Naive B cell (primary cell): ENCODE data around the gene LCTL. TPM values are rescaled to one million over a fixed set of nuclear protein-coding genes. Genes with fewer than 3 reads are reported as not detected.
"Not testable (repeated sequence)": the region's sequence is repeated elsewhere in the genome, so short reads cannot be mapped to it uniquely, and the experiment has no call there.

Experiments
- ATAC-seq, 2 donors: fragments of 150-1000 bp; cut with Tn5 transposase; 2 replicates each; pipeline ENCODE4 v1.10.0; 2021; ENCODE audit warnings: low read depth in 2 of 2, mild to moderate bottlenecking in 2 of 2, moderate library complexity in 2 of 2
- DNase-seq: peaks from one replicate; pipeline ENCODE4 v3.0.0; 2022
- H3K27ac Mint-ChIP-seq, 6 donors: one replicate each; pipeline ENCODE4 v1.8.0; 2020 to 2022; ENCODE audit warnings: mild to moderate bottlenecking in 6 of 6, mixed read lengths in 6 of 6, moderate library complexity in 5 of 6, inconsistent platforms in 2 of 6
- H3K27me3 Mint-ChIP-seq, 3 donors: one replicate each; pipeline ENCODE4 v1.8.0; 2021 to 2022; ENCODE audit warnings: mixed read lengths in 3 of 3, mild to moderate bottlenecking in 1 of 3
- H3K36me3 Mint-ChIP-seq, 2 donors: one replicate each; pipeline ENCODE4 v1.8.0; 2020 to 2022; ENCODE audit warnings: mixed read lengths in 2 of 2, inconsistent platforms in 1 of 2, mild to moderate bottlenecking in 1 of 2
- H3K4me1 Mint-ChIP-seq, 3 donors: one replicate each; pipeline ENCODE4 v1.8.0; 2020 to 2022; ENCODE audit warnings: mixed read lengths in 3 of 3, inconsistent platforms in 1 of 3, mild to moderate bottlenecking in 1 of 3, moderate library complexity in 1 of 3
- H3K4me3 Mint-ChIP-seq, 8 donors: one replicate each; pipeline ENCODE4 v1.8.0; 2020 to 2022; ENCODE audit warnings: mild to moderate bottlenecking in 8 of 8, mixed read lengths in 8 of 8, moderate library complexity in 8 of 8, inconsistent platforms in 2 of 8
- H3K9me3 Mint-ChIP-seq, 7 donors: one replicate each; pipeline ENCODE4 v1.8.0; 2020 to 2022; ENCODE audit warnings: mixed read lengths in 7 of 7, mild to moderate bottlenecking in 5 of 7, inconsistent platforms in 2 of 7, moderate library complexity in 1 of 7
- polyA plus RNA-seq, 6 donors: library from polyadenylated mRNA; unstranded; fragments of 300-500 nt; fragmentation: Illumina TruSeq; gene quantifications; one replicate each; pipeline ENCODE4 v1.2.3, GENCODE V29; 2021; ENCODE audit warnings: low read depth in 6 of 6

LCTL gene
- polyA plus RNA-seq, 6 donors from 2014 or later, result 0.09 to 0.31 (median 0.17) TPM; not detected in 3

DNA sequence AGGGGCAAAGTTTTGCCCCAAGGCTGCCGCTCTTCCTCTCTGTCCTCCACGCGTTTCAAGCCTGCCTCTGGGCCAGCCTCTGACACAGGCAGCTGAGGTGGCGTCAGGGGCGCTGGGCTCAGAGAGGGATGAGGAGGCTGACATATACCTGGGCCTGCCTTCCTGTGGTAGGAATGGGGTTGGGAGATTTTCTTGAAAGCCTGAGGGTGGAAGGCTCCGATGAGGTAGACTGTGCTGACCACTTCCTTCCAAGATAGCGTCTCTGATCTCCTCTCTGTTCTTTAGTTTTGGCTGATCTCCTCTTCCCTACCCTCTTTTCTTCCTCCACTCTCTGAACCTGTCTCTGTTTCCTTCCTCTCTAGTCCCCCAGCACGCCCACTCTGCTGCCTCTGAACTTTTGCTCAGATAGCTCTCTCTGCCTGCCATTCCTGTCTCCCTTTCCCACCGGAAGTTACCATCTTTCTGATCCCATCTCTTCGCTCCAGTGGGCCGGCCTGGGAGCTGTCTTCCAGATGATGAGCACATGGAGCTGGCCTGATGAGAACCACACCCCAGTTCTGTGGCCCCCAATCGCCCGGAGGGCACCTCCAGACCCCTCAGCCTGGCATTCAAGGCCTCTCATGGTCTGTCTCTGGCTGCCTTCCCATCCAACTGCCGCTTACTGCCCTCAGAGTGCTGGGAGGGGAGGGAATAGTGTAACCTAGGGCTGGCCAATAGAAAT lies 32.5 kb upstream of the LCTL start:
- ATAC-seq (no peak), DNase-seq (no peak)
- Mint-ChIP-seq H3K27me3 (peaks cover 8 to 35% (median 12%) of the 10 kb centered on the region in 3 donors), H3K4me1 (no peaks in the 10 kb centered on the region), H3K4me3 (no peak overlapping the region), H3K36me3 (no peaks in the 10 kb centered on the region), H3K27ac (peak overlapping the region in 1 of 6 donors; percentile 86), H3K9me3 (no peaks in the 10 kb centered on the region)

DNA sequence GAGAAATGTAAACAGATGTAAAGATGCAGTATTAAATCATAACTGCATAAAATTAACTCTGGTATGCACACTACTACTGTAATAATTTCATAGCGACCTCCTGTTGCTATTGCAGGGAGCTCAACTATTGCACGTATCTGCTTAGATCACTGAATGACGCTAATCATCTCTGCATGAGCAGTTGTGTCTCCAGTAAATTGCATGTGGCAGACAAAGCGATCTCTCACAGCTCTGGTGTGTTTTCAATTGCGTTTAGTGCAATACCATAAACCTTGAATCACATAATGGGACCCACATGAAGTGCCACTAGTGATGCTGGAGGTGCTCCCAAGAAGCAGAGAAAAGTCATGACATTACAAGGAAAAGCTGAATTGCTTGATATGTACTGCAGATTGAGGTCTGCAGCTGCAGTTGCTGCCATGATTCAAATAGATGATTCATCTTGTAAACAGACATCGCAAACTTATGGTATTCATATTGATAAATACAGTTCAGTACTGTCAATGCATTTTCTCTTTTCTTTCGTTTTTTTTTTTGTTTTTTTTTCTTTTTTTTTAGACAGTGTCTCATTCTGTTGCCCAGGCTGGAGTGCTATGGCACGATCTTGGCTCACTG lies 30.2 kb upstream of the LCTL start:
- Mint-ChIP-seq H3K4me1 (no peaks in the 10 kb centered on the region), H3K27me3 (peaks cover 8 to 31% (median 10%) of the 10 kb centered on the region in 3 donors), H3K27ac (peak overlapping the region in 1 of 6 donors; percentile 70), H3K4me3 (no peak overlapping the region), H3K36me3 (no peaks in the 10 kb centered on the region), H3K9me3 (no peaks in the 10 kb centered on the region)
- DNase-seq (no peak), ATAC-seq (no peak)

DNA sequence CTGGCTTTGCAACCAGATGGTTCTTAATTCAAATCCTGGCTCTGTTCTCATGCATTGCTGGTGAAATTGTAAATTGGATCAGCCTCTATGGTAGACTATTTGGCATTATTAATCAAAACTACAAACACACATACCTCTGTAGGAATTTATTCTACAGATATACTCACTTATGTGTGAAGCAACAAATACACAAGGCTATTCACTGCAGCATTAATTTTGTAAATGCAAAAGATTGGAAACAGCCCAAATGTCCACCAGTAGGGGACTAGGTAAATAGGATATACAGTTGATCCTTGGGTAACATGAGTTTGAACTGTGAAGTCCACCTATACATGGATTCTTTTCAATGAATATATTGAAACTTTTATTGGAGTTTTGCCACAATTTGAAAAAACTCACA lies 29.5 kb upstream of the LCTL start:
- no peak overlapping the region for H3K4me3 Mint-ChIP-seq
- no peaks in the 10 kb centered on the region for H3K36me3 Mint-ChIP-seq
- DNase-seq (no peak), ATAC-seq (no peak)
- no peaks in the 10 kb centered on the region for H3K4me1 Mint-ChIP-seq
- H3K27me3 Mint-ChIP-seq, result peaks cover 9 to 36% (median 15%) of the 10 kb centered on the region in 3 donors
- H3K9me3 Mint-ChIP-seq, result no peaks in the 10 kb centered on the region
- no peak overlapping the region for H3K27ac Mint-ChIP-seq

DNA sequence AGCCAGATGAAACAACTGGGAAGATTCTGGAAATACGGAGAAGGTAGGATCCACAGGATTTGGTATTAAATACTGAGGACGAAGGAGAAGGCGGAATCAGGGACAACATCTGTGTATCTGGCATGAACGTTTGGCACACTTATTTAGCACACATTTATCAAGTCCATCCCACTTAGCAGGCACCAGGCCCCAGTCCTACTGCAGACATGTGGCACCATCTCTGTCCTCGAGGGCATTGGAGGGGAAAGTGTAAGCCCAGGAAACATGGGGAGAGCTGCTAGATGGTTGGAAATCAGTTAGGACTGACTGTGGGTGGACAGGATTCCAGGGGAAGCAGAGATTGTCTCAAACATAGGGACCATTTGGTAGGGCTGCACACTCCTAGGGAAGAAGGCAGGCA lies 29.0 kb upstream of the LCTL start:
- H3K27ac Mint-ChIP-seq, result no peak overlapping the region
- no peaks in the 10 kb centered on the region for H3K36me3 Mint-ChIP-seq
- no peak for ATAC-seq
- no peaks in the 10 kb centered on the region for H3K4me1 Mint-ChIP-seq
- DNase-seq, result no peak
- peaks cover 9 to 31% (median 16%) of the 10 kb centered on the region in 3 donors for H3K27me3 Mint-ChIP-seq
- H3K4me3 Mint-ChIP-seq, result no peak overlapping the region
- H3K9me3 Mint-ChIP-seq, result no peaks in the 10 kb centered on the region

DNA sequence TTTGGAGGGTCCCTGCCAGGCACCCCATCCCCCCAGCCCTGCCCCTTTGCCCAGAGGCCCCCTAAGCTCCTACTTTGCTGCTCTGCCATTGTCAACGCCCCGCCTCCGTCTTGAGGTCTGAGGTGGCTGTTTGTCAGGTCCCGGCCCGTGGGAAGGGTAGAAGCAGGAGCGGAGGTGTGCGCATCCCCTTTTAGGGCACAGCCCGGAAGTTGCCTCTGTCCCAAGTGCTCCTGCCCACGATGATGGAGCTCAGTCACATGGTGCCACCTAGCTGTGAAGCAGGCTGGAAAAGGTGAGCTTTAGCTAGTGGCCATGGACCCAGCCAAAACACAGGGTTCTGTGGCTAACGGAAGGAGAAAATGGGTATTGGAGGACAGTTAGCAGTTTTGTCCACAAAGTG lies 28.5 kb upstream of the LCTL start:
- no peak overlapping the region for H3K4me3 Mint-ChIP-seq
- H3K9me3 Mint-ChIP-seq, result no peaks in the 10 kb centered on the region
- H3K27ac Mint-ChIP-seq, result peak overlapping the region in 1 of 6 donors; percentile 22
- no peaks in the 10 kb centered on the region for H3K36me3 Mint-ChIP-seq
- H3K4me1 Mint-ChIP-seq, result no peaks in the 10 kb centered on the region
- H3K27me3 Mint-ChIP-seq, result peaks cover 9 to 26% (median 13%) of the 10 kb centered on the region in 3 donors
- no peak for DNase-seq
- ATAC-seq, result no peak

DNA sequence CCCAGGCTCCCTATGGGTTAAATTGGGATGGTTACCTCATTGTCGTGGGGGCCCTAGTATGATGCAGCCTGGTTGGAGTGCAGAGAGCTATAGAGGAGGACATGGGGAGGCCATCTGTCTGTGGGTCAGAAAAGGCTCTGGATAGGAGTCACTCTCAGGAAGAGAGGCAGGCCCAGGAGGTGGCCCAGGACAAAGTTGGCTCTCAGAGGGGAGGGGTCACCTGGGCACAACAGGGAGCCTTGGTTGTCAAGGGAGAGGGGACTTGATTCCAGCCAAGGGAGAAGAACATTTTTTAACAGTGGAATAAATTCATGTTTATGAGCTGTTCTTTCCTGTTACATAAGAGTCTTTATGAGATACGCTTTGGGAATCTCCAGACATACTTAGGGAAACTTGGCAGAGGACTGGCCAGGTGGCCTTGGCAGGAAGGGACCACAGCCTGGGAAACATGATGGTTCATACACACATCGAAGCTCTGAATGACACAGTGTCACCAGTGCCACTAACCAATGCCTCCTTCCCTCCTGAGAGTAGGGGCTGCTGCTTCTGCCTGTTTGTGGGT lies 27.5 kb upstream of the LCTL start:
- no peak for ATAC-seq
- Mint-ChIP-seq H3K27me3 (peaks cover 12 to 26% (median 13%) of the 10 kb centered on the region in 3 donors), H3K4me3 (no peak overlapping the region), H3K9me3 (no peaks in the 10 kb centered on the region), H3K36me3 (no peaks in the 10 kb centered on the region), H3K27ac (no peak overlapping the region), H3K4me1 (peaks cover 0 to under 1% (median 0%) of the 10 kb centered on the region in 3 donors)
- no peak for DNase-seq

DNA sequence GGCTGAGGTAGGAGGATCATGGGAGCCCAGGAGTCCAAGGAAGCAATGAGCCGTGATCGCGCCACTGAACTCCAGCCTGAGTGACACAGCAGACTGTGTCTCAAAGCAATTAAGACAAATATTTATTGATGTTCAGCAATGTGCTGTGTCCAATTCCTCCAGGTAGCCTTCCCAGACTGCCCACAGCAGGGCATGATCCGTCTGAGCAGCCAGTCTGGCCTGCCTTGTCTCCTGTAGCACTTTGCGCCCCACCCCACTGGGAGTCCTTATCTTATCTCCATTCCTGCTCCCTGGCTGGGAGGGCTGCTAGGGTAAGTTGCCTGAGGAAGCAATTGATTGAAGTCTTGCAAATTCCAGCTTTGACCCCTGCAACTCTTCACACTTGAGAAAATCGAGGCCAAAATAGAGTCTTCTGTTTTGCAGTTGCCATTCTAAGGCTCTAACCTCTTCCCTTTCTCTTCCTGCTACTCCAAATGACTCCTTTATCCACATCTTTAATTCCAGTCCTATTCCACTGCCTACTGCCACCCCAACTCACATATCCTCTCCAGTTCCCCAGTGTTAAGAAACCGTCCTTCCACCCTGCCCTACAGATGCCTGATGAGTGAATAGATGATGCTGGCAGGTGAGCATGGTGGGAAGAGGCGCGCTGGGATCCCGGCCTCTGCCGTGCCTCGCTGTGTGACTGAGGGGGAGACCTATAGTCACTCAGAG lies 26.9 kb upstream of the LCTL start:
- DNase-seq, result no peak
- ATAC-seq, result no peak
- H3K4me1 Mint-ChIP-seq, result peaks cover 0 to 5% (median 0%) of the 10 kb centered on the region in 3 donors

DNA sequence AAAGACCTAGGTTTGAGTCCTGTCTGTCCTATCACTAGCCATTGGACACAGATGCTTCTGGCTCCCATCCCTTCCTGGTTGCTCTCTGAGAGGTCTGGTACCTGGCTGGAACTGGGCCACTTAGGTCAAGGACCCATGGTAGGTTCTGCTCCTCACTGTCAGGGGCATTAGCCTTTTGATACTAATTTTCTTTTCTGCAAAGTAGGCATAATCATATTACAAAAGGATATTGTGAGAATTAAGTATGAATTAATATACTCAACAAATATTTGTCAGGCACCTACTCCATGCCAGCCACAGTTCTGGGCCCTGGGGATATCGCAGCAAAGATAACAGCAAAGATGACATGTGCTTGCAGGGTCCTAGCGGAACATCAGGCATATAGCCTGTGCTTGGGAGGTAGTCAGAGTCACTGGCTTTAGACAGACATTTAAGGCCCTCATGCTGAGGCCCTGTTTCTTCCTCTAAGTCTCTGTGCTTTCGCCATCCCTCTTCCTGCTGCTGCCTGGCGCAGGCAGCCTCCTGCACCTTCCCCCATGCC lies 25.6 kb upstream of the LCTL start:
- Mint-ChIP-seq H3K27me3 (peaks cover 12 to 35% (median 21%) of the 10 kb centered on the region in 3 donors), H3K27ac (no peak overlapping the region), H3K36me3 (no peaks in the 10 kb centered on the region), H3K4me1 (peaks cover 0 to 5% (median 0%) of the 10 kb centered on the region in 3 donors), H3K4me3 (no peak overlapping the region), H3K9me3 (no peaks in the 10 kb centered on the region)
- no peak for DNase-seq
- ATAC-seq, result no peak

More for the DNA sequence above, 26.9 kb upstream of the LCTL start:
- no peaks in the 10 kb centered on the region for H3K9me3 Mint-ChIP-seq
- H3K27ac Mint-ChIP-seq, result peak overlapping the region in 1 of 6 donors; percentile 2
- H3K4me3 Mint-ChIP-seq, result no peak overlapping the region
- peaks cover 12 to 29% (median 19%) of the 10 kb centered on the region in 3 donors for H3K27me3 Mint-ChIP-seq
- no peaks in the 10 kb centered on the region for H3K36me3 Mint-ChIP-seq

DNA sequence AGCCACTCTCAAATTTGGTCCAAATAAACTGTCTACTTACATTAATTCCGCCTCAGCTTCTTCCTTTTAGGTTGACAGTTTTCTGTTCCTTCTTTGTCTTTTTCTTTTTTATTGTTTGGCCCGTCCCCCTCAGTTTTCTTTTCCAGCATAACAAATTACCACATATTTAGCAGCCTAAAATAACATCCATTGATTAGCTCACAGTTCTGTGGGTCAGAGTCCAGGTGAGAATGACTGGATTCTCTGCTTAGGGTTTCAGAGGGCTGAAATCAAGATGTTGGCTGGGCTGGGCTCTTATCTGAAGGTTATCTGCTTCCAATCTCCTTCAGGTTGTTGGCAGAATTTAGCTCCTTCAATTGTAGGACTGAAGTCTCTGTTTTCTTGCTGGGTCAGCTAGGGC lies 24.6 kb upstream of the LCTL start:
- DNase-seq (no peak), ATAC-seq (no peak)
- no peaks in the 10 kb centered on the region for H3K36me3 Mint-ChIP-seq
- H3K4me3 Mint-ChIP-seq, result no peak overlapping the region
- no peaks in the 10 kb centered on the region for H3K9me3 Mint-ChIP-seq
- H3K27me3 Mint-ChIP-seq, result peaks cover 12 to 40% (median 21%) of the 10 kb centered on the region in 3 donors
- H3K4me1 Mint-ChIP-seq, result peaks cover 0 to 5% (median 0%) of the 10 kb centered on the region in 3 donors
- no peak overlapping the region for H3K27ac Mint-ChIP-seq

DNA sequence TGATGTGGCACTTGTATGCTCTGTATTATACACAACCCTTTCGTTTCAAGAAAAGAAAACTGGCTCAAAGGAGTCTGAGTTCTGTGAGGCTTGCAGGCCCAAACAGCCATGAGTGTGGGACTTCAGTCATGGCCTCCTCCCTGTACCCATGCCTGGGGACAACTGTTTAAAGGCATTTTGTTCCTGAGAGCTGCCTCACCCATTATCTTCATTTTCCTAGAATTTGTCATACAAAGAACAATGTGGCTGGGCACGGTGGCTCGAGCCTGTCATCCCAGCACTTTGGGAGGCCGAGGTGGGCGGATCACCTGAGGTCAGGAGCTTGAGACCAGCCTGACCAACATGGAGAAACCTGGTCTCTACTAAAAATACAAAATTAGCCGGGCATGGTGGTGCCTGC lies 23.6 kb upstream of the LCTL start:
- not testable (repeated sequence) for H3K4me3 Mint-ChIP-seq, H3K27ac Mint-ChIP-seq, ATAC-seq, H3K9me3 Mint-ChIP-seq, H3K36me3 Mint-ChIP-seq, DNase-seq, H3K4me1 Mint-ChIP-seq
- H3K27me3 Mint-ChIP-seq, result peaks cover 12 to 40% (median 21%) of the 10 kb centered on the region in 3 donors

DNA sequence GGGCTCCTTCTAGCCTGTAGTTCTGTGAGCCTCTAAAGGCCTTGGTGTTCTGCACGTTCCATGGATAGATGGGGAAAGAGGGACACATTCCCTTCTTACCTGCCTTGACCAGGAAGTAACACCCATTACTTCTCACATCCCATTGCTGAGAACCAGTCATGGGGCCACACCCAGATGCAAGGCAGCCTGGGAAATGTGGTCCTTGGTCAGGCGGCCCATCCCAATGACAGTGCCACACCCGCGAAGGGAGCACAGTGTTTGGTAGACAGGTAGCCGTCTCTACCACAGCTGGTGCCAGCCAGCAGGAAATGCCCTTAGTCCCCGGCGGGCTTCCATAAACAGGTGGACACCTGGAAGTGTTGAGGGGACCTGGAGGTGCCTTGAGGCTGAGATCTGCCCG lies 23.2 kb upstream of the LCTL start:
- H3K27me3 Mint-ChIP-seq, result peaks cover 12 to 40% (median 21%) of the 10 kb centered on the region in 3 donors
- H3K4me1 Mint-ChIP-seq, result peaks cover 0 to 5% (median 0%) of the 10 kb centered on the region in 3 donors
- H3K9me3 Mint-ChIP-seq, result no peaks in the 10 kb centered on the region
- DNase-seq (no peak), ATAC-seq (no peak)
- no peaks in the 10 kb centered on the region for H3K36me3 Mint-ChIP-seq
- no peak overlapping the region for H3K4me3 Mint-ChIP-seq
- H3K27ac Mint-ChIP-seq, result no peak overlapping the region

DNA sequence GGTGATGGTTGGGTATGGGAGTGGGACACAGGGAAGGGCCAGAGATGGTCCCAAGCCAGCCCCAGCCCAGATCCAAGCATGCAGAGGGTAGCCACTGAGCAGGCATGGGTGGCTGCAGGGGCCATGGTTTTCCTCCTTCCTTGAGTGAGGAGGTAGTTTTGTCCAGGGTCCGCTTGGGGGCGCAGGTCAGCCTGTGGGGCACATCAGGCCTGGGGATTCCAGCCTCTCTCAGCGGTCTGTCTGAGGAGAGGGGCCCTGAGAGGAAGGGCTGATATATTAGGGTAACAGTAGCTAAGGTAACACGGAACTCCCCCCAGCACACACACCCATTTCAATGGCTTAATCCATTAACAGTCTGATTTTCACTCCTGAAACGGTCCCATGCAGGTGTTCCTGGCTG lies 22.7 kb upstream of the LCTL start:
- ATAC-seq (no peak), DNase-seq (no peak)
- H3K4me3 Mint-ChIP-seq, result no peak overlapping the region
- peaks cover 12 to 40% (median 21%) of the 10 kb centered on the region in 3 donors for H3K27me3 Mint-ChIP-seq
- no peaks in the 10 kb centered on the region for H3K9me3 Mint-ChIP-seq
- H3K4me1 Mint-ChIP-seq, result peaks cover 0 to 5% (median 0%) of the 10 kb centered on the region in 3 donors
- H3K27ac Mint-ChIP-seq, result no peak overlapping the region
- no peaks in the 10 kb centered on the region for H3K36me3 Mint-ChIP-seq

DNA sequence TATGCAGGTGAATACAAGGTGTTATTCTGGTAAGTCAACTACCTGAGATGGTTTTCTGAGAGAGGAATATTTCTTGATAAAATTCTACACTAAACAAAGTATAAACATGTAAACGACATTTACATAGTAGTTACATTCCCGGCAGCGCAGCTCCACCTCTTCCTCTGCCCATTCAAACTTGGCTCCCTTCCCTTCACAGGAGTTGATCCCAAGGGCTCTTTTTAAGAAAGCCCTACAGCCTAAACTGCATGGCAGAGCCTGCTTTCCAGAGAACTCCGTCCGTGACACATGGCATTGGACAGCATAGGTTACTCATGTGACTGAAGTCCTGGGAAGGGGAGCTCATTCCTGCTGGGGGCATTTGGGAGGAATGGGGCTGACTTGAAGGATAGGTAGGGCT lies 22.0 kb upstream of the LCTL start:
- H3K4me3 Mint-ChIP-seq, result no peak overlapping the region
- peaks cover 11 to 38% (median 16%) of the 10 kb centered on the region in 3 donors for H3K27me3 Mint-ChIP-seq

More for the DNA sequence above, 22.0 kb upstream of the LCTL start:
- no peak for ATAC-seq
- Mint-ChIP-seq H3K27ac (no peak overlapping the region), H3K36me3 (no peaks in the 10 kb centered on the region), H3K9me3 (no peaks in the 10 kb centered on the region), H3K4me1 (peaks cover 0 to 5% (median 0%) of the 10 kb centered on the region in 3 donors)
- no peak for DNase-seq
